ENCODE results near the gene GNLY. TPM values are rescaled to one million over a fixed set of nuclear protein-coding genes. Genes with fewer than 3 reads are reported as not detected.

Gene GNLY
- total RNA-seq, 4 donors from 2014 or later, result 1.0 to 5.5 (median 4.3) TPM

DNA sequence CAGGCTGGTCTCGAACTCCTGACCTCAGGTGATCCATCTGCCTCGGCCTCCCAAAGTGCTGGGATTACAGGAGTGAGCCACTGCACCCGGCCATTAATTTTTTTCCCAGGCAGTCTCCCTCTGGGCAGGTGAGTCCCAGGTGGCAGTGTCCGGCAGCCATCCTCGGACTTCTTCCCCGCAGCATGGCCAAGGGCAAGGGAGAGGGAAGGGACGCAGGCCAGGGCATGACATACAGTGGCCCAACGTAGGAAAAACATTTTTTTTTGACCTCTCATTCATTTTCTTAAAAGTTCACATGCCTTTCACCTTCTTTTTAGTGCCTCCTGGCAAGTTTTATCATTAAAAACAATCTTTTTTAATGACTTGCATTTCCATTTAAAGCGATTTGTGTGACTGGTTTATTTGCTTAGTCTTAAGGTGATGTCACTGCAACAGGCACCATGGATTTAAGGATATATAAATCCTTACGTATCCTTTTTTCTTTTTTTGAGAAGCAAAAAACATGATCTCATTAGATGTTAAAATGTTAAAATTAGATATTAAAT, 36.6 kb downstream of the GNLY start:
- no peak for ATAC-seq (ENCODE audit: low FRiP score)
- no peak for DNase-seq (ENCODE audit: low spot score)
- TF ChIP-seq, protein P1, sequence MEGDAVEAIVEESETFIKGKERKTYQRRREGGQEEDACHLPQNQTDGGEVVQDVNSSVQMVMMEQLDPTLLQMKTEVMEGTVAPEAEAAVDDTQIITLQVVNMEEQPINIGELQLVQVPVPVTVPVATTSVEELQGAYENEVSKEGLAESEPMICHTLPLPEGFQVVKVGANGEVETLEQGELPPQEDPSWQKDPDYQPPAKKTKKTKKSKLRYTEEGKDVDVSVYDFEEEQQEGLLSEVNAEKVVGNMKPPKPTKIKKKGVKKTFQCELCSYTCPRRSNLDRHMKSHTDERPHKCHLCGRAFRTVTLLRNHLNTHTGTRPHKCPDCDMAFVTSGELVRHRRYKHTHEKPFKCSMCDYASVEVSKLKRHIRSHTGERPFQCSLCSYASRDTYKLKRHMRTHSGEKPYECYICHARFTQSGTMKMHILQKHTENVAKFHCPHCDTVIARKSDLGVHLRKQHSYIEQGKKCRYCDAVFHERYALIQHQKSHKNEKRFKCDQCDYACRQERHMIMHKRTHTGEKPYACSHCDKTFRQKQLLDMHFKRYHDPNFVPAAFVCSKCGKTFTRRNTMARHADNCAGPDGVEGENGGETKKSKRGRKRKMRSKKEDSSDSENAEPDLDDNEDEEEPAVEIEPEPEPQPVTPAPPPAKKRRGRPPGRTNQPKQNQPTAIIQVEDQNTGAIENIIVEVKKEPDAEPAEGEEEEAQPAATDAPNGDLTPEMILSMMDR (IDR thresholded peaks at IDR 0.05), result no peak

DNA sequence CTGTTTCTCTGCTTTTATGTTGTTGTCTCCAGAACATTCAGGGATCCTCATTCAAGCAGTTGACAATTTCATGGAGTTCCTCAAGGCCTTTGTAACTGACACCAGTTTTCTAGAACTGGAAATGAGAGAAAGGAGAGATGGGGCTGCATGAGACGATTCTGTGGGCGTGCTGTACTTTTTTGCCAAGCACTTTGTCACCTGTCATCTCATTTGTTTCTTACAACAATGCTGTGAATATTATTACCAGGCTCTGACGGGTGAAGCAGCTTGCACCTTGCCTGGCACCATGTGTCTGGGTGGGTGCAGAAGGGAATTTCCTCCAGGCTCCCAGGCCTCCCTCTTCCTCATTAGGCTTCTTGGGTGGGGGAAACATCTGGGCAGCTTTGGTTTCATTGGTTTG, 37.4 kb downstream of the GNLY start:
- no peak for DNase-seq (ENCODE audit: low spot score)
- TF ChIP-seq, protein P1 (IDR thresholded peaks at IDR 0.05), result no peak
- ATAC-seq (ENCODE audit: low FRiP score), result no peak

DNA sequence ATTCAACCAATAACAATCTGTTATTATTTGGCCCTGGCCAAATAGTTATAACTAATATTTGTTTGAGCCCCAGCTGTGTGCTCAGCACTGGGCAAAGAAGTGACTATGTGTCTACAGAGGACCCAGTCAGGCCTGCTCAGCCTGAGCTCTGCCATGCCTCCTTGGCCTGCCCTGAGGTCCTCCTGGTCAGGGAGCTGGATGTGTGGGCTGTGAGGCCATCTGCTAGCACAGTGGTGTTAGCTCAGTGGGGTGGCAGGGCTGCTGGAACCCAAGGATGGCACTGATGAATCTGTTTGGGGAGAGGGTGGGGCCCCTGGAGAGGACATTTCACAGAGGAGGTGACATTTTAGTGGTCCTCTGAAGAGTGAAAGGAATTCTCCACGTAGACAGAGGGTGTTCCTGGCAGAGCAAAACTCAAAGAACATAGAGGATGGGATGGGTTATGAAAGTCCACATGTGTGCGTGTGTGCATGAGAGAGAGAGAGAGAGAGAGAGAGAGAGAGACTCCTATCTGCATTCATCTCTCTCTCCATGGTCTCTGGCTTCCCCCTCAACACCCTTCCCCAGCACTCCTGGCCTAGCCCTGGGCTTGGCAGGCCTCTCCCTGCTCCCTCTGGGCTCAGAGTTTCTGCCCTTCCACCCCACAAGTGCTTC, 38.4 kb downstream of the GNLY start:
- DNase-seq (ENCODE audit: low spot score) (no peak), ATAC-seq (ENCODE audit: low FRiP score) (no peak)
- TF ChIP-seq, protein P1 (IDR thresholded peaks at IDR 0.05), result no peak

DNA sequence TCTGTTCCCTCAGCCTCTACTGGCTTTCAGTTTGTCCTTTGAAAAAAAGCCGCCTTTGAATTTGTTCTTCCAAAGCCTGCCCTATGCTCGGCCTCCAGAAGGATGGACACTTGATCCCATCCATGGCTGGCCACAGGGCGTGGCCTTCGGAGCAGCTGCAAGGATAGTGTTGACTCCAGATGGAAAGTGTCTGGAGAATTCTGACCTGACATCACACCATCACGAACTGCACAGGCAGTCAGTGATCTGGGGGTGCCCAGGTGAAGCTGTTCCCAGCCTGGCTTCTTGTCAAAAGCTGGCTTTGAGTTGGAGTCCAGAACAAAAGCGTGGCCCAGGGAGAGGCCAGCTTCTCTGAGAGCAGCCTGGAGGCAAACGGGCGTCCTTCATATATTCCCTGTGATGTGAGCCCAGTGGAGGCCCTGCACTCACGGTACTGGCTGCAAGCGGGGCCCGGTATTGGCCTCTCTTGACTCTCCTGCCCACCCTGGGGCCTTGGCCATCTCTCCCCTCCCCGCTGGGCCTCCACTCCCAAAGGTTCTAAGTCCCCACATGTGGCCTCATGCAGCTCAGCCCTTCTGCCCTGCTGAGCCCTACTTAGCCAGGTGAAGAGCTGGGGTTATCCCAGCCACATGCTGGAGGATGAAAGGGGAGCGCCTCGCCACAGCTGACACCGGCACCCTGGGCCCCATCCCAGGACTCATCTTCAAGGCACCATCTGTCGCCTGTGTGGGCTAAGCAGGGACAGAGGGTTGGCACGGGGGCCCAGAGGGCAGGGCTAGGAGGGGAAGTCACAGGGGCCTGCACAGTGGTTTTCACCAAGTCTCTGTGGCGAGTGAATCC, 39.2 kb downstream of the GNLY start:
- no peak for ATAC-seq (ENCODE audit: low FRiP score)
- DNase-seq (ENCODE audit: low spot score), result no peak
- TF ChIP-seq, protein P1 (IDR thresholded peaks at IDR 0.05), result no peak

DNA sequence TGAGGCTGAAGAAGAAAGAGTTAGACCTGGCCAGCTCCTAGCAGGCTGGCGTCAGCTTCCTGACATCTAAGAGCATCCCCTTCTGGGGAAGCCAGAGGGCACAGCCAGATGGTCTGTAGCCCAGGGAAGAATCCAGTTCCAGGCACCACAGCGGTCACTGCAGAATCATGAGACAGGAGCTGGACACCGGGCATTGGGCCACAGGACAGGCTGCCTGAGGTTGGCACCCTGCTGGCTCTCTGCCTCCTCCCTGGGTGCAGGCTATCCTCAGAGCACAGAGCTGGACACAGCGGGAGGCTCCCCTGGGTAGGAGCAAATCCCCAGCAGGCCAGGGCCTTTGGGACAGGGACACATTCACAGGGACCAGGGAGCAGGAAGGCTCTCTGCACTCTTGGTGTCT, 39.9 kb downstream of the GNLY start:
- ATAC-seq (ENCODE audit: low FRiP score) (no peak), DNase-seq (ENCODE audit: low spot score) (no peak)
- TF ChIP-seq, protein P1 (IDR thresholded peaks at IDR 0.05), result no peak

DNA sequence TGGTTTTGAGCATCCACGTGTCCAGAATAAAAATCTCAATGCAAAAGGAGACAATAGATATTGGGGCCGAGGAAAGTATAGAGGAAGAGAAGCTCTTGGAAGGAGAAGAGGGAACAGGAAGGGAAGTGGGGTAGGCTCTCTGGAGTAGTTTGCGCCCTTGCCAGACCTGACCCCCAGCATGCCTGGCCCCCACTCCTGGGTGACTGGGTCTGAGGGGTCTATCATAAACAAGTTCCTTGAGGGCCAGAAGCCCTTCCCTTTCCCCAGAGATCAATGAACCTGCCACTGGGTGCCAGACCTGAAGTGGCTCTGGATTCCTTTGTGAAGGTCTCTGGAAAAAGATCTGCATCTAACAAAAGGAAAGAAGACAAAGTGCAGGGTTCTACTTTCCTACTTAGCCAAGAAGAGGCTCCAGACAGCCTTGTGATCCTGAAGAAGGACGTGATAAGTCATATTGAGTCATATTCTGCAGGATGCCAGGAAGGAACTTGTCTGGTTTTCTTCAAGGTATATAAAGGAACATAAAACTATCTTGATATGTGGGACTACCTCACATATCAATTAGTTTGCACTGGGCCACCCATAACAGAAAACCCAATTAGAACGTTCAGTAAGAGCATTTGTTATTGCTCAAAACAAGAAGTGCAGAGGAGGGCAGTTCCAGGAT, 40.9 kb downstream of the GNLY start:
- no peak for DNase-seq (ENCODE audit: low spot score)
- TF ChIP-seq, protein P1 (IDR thresholded peaks at IDR 0.05), result no peak
- no peak for ATAC-seq (ENCODE audit: low FRiP score)
